ENCODE measurements around the gene JMJD4.
"Not testable (repeated sequence)": the region's sequence is repeated elsewhere in the genome, so short reads cannot be mapped to it uniquely, and the experiment has no call there.

- not testable (repeated sequence) for TF ChIP-seq CTCF (conservative IDR thresholded peaks at IDR 0.05); EZH2 (IDR thresholded peaks at IDR 0.05; ENCODE audit: low read depth)
These were observed 33.5 kb downstream of the JMJD4 start for GRCh38 chr1:227701631-227702030.

Data from PC-9 (cell line).